Measurements from ENCODE around the gene VWA7.
A peak's percentile ranks its signal among the peaks of the same experiment; 100 is the strongest.

VWA7 gene

DNA sequence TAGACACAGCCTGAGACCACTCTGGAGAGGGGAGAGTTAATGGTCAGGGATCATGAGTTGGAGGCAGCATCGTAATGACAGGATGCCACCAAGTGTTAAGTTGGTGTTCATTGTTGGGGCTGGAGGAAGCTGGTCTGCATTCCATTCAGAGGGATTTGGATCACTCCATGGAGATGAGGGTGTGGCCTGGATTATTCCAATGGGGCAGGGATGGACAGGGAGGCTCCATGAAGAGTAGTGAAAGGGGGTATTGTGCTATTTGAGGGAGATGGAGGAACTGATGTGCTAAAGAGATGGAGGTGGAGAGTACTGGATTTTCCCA is 13.5 kb downstream of the VWA7 start:
- Histone ChIP-seq H3K36me3 (ENCODE audit: control insufficient read depth in 1 of 2, insufficient read depth in 2 of 2, low read length in 2 of 2) (peaks cover 0 to 3% of the 10 kb centered on the region in 2 experiments), H2AFZ (ENCODE audit: insufficient read depth, low read length, poor library complexity) (no peak overlapping the region), H3K79me2 (ENCODE audit: control insufficient read depth, insufficient read depth, low read length, poor library complexity) (no peaks in the 10 kb centered on the region), H3K18ac (ENCODE audit: low read length) (no peak overlapping the region), H3K27ac (ENCODE audit: low read depth, low read length) (no peak overlapping the region), H3K4ac (ENCODE audit: low read depth, low read length) (no peak overlapping the region), H2AK5ac (ENCODE audit: low read length) (peak overlapping the region; percentile 36), H4K8ac (ENCODE audit: low read depth, low read length) (no peak overlapping the region), H3K79me1 (ENCODE audit: low read length) (peaks cover 4% of the 10 kb centered on the region), H2BK12ac (ENCODE audit: low read length) (no peak overlapping the region), H3K23ac (ENCODE audit: low read length) (no peak overlapping the region), H4K12ac (ENCODE audit: low read depth, low read length) (no peak overlapping the region), H2BK120ac (ENCODE audit: insufficient read depth, low read length, poor library complexity) (no peak overlapping the region), H3K4me2 (ENCODE audit: low read length) (no peak overlapping the region), H3K9me3 (ENCODE audit: insufficient read depth, low read depth, low read length) (peaks cover 2% of the 10 kb centered on the region), H4K91ac (ENCODE audit: low read depth, low read length) (no peak overlapping the region), H3K4me3 (ENCODE audit: low read depth, low read length) (no peak overlapping the region), H3K9ac (ENCODE audit: low read length) (no peak overlapping the region), H3K14ac (ENCODE audit: low read length) (no peak overlapping the region), H3K4me1 (ENCODE audit: control insufficient read depth in 1 of 2, insufficient read depth in 2 of 2, low read length in 2 of 2) (peaks cover 13 to 21% of the 10 kb centered on the region in 2 experiments), H2BK5ac (ENCODE audit: low read depth, low read length, poor library complexity) (no peak overlapping the region), H3K27me3 (ENCODE audit: insufficient read depth, low read length) (no peaks in the 10 kb centered on the region)
- DNase-seq: no peak
- no CpG with 5 or more reads among the region's 1 CpG for WGBS (ENCODE audit: extremely low coverage, insufficient coverage, insufficient read length)

DNA sequence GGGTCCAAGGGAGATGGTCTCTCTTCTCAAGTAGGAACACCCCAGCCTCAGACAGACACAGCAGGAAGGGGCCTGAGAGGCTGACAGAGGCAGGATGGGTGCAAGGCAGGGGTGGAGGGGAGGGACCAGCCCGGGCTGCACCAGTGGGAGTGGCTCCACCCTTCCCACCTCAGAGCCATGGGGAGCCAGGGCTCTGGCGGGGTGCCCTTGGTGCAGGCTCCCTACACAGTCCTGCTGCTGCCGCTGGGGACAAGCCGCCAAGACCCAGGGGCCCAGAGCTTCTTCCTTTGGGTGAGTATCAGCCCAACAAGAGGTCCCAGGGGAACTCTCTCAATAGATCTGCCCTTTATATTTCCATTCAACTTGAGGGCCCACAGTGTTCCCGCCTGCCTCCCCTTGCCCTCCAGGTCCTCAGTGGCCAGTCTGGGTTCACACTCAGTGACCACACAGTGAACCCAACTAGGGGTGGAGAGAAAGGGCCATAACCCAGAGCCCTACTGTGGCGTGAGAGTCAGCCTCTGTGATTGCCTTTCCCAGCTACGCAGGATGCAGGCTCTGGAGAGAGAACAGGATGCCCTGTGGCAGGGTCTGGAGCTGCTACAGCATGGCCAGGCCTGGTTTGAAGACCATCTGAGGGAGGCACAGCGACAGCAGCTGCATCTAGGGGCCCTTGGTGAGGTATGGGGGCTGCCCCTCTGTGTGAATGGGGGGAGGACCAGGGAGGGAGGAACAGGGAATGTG is 14.1 kb downstream of the VWA7 start:
- H3K9me3 ChIP-seq (ENCODE audit: insufficient read depth, low read depth, low read length): peaks cover 2% of the 10 kb centered on the region
- peak overlapping the region; percentile 66 for H2AK5ac ChIP-seq (ENCODE audit: low read length)
- H3K23ac ChIP-seq (ENCODE audit: low read length): no peak overlapping the region
- H4K12ac ChIP-seq (ENCODE audit: low read depth, low read length): peak overlapping the region; percentile 4
- no peaks in the 10 kb centered on the region for H3K79me2 ChIP-seq (ENCODE audit: control insufficient read depth, insufficient read depth, low read length, poor library complexity)
- no peak overlapping the region for H3K4me2 ChIP-seq (ENCODE audit: low read length)
- H3K14ac ChIP-seq (ENCODE audit: low read length): no peak overlapping the region
- H2BK12ac ChIP-seq (ENCODE audit: low read length): peak overlapping the region; percentile 38
- H3K4me3 ChIP-seq (ENCODE audit: low read depth, low read length): no peak overlapping the region
- no peak overlapping the region for H2AFZ ChIP-seq (ENCODE audit: insufficient read depth, low read length, poor library complexity)
- WGBS (ENCODE audit: extremely low coverage, insufficient coverage, insufficient read length): no CpG with 5 or more reads among the region's 8 CpGs
- H3K9ac ChIP-seq (ENCODE audit: low read length): no peak overlapping the region
- no peak overlapping the region for H3K4ac ChIP-seq (ENCODE audit: low read depth, low read length)
- no peak overlapping the region for H2BK120ac ChIP-seq (ENCODE audit: insufficient read depth, low read length, poor library complexity)
- no peak for DNase-seq
- no peak overlapping the region for H3K27ac ChIP-seq (ENCODE audit: low read depth, low read length)
- peaks cover 13 to 21% of the 10 kb centered on the region in 2 experiments for H3K4me1 ChIP-seq (ENCODE audit: control insufficient read depth in 1 of 2, insufficient read depth in 2 of 2, low read length in 2 of 2)
- no peak overlapping the region for H2BK5ac ChIP-seq (ENCODE audit: low read depth, low read length, poor library complexity)
- no peak overlapping the region for H4K91ac ChIP-seq (ENCODE audit: low read depth, low read length)
- H3K18ac ChIP-seq (ENCODE audit: low read length): no peak overlapping the region
- H4K8ac ChIP-seq (ENCODE audit: low read depth, low read length): no peak overlapping the region
- H3K36me3 ChIP-seq (ENCODE audit: control insufficient read depth in 1 of 2, insufficient read depth in 2 of 2, low read length in 2 of 2): peaks cover 0 to 3% of the 10 kb centered on the region in 2 experiments
- H3K27me3 ChIP-seq (ENCODE audit: insufficient read depth, low read length): no peaks in the 10 kb centered on the region
- H3K79me1 ChIP-seq (ENCODE audit: low read length): peaks cover 4% of the 10 kb centered on the region

DNA sequence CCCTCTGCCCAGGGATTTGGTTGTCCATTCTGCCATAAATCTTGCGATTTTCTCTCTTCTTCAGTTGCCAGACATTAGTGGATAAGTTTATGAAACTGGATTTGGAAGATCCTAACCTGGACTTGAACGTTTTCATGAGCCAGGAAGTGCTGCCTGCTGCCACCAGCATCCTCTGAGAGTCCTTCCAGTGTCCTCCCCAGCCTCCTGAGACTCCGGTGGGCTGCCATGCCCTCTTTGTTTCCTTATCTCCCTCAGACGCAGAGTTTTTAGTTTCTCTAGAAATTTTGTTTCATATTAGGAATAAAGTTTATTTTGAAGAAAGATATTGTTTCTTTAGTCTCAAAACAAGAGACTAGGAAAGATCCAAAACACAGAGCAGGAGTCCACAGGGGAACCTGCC is 14.8 kb downstream of the VWA7 start, which contains the start of gene SAPCD1:
TSS of gene SAPCD1 (plus strand) at position 301 of the 400 bp plus-strand sequence. CDS start 399 bp downstream, outside the sequence.
- no peak within 1 kb of the TSS for H3K27ac ChIP-seq (ENCODE audit: low read depth, low read length)
- peak within 1 kb of the TSS; percentile 38 for H2BK12ac ChIP-seq (ENCODE audit: low read length)
- H3K79me1 ChIP-seq (ENCODE audit: low read length): peaks cover 4% of the 10 kb centered on the region
- H3K4me3 ChIP-seq (ENCODE audit: low read depth, low read length): no peak within 1 kb of the TSS
- no peak within 1 kb of the TSS for H3K14ac ChIP-seq (ENCODE audit: low read length)
- DNase-seq: no peak
- peak within 1 kb of the TSS; percentile 66 for H2AK5ac ChIP-seq (ENCODE audit: low read length)
- peaks cover 11 to 18% of the 10 kb centered on the region in 2 experiments for H3K4me1 ChIP-seq (ENCODE audit: control insufficient read depth in 1 of 2, insufficient read depth in 2 of 2, low read length in 2 of 2)
- H2BK5ac ChIP-seq (ENCODE audit: low read depth, low read length, poor library complexity): no peak within 1 kb of the TSS
- no peak within 1 kb of the TSS for H4K8ac ChIP-seq (ENCODE audit: low read depth, low read length)
- no peak within 1 kb of the TSS for H3K23ac ChIP-seq (ENCODE audit: low read length)
- H4K91ac ChIP-seq (ENCODE audit: low read depth, low read length): no peak within 1 kb of the TSS
- no peak within 1 kb of the TSS for H3K4me2 ChIP-seq (ENCODE audit: low read length)
- WGBS (ENCODE audit: extremely low coverage, insufficient coverage, insufficient read length): no CpG with 5 or more reads among the region's 4 CpGs
- H2BK120ac ChIP-seq (ENCODE audit: insufficient read depth, low read length, poor library complexity): no peak within 1 kb of the TSS
- peaks cover 2% of the 10 kb centered on the region for H3K9me3 ChIP-seq (ENCODE audit: insufficient read depth, low read depth, low read length)
- no peak within 1 kb of the TSS for H2AFZ ChIP-seq (ENCODE audit: insufficient read depth, low read length, poor library complexity)
- no peak within 1 kb of the TSS for H3K18ac ChIP-seq (ENCODE audit: low read length)
- peak within 1 kb of the TSS; percentile 4 for H4K12ac ChIP-seq (ENCODE audit: low read depth, low read length)
- H3K9ac ChIP-seq (ENCODE audit: low read length): no peak within 1 kb of the TSS
- no peak within 1 kb of the TSS for H3K4ac ChIP-seq (ENCODE audit: low read depth, low read length)
- H3K79me2 ChIP-seq (ENCODE audit: control insufficient read depth, insufficient read depth, low read length, poor library complexity): no peaks in the 10 kb centered on the region
- peaks cover 0 to 3% of the 10 kb centered on the region in 2 experiments for H3K36me3 ChIP-seq (ENCODE audit: control insufficient read depth in 1 of 2, insufficient read depth in 2 of 2, low read length in 2 of 2)
- no peaks in the 10 kb centered on the region for H3K27me3 ChIP-seq (ENCODE audit: insufficient read depth, low read length)

- H4K8ac ChIP-seq (ENCODE audit: low read depth, low read length): no peak overlapping the region
- no peak for DNase-seq
- no peak overlapping the region for H3K27ac ChIP-seq (ENCODE audit: low read depth, low read length)
- no peak overlapping the region for H2AFZ ChIP-seq (ENCODE audit: insufficient read depth, low read length, poor library complexity)
- no peak overlapping the region for H3K23ac ChIP-seq (ENCODE audit: low read length)
- H3K4me2 ChIP-seq (ENCODE audit: low read length): no peak overlapping the region
- H3K79me1 ChIP-seq (ENCODE audit: low read length): peaks cover 4% of the 10 kb centered on the region
- no peak overlapping the region for H2BK12ac ChIP-seq (ENCODE audit: low read length)
- H4K91ac ChIP-seq (ENCODE audit: low read depth, low read length): no peak overlapping the region
- no peak overlapping the region for H2BK120ac ChIP-seq (ENCODE audit: insufficient read depth, low read length, poor library complexity)
- H3K14ac ChIP-seq (ENCODE audit: low read length): no peak overlapping the region
- H3K79me2 ChIP-seq (ENCODE audit: control insufficient read depth, insufficient read depth, low read length, poor library complexity): no peaks in the 10 kb centered on the region
- H3K9me3 ChIP-seq (ENCODE audit: insufficient read depth, low read depth, low read length): peaks cover 2% of the 10 kb centered on the region
- H3K27me3 ChIP-seq (ENCODE audit: insufficient read depth, low read length): no peaks in the 10 kb centered on the region
- H3K18ac ChIP-seq (ENCODE audit: low read length): no peak overlapping the region
- H3K4me3 ChIP-seq (ENCODE audit: low read depth, low read length): no peak overlapping the region
- H3K4me1 ChIP-seq (ENCODE audit: control insufficient read depth in 1 of 2, insufficient read depth in 2 of 2, low read length in 2 of 2): peaks cover 7 to 11% of the 10 kb centered on the region in 2 experiments
- H3K9ac ChIP-seq (ENCODE audit: low read length): no peak overlapping the region
- H4K12ac ChIP-seq (ENCODE audit: low read depth, low read length): no peak overlapping the region
- H3K4ac ChIP-seq (ENCODE audit: low read depth, low read length): no peak overlapping the region
- WGBS (ENCODE audit: extremely low coverage, insufficient coverage, insufficient read length): no CpG with 5 or more reads among the region's 8 CpGs
- no peak overlapping the region for H2BK5ac ChIP-seq (ENCODE audit: low read depth, low read length, poor library complexity)
- H3K36me3 ChIP-seq (ENCODE audit: control insufficient read depth in 1 of 2, insufficient read depth in 2 of 2, low read length in 2 of 2): peaks cover 0 to 3% of the 10 kb centered on the region in 2 experiments
- H2AK5ac ChIP-seq (ENCODE audit: low read length): no peak overlapping the region
Observed at GRCh38 chr6:31761343-31761742, 15.8 kb downstream of the VWA7 start.
